Kidney epithelial cell (primary cell): ENCODE measurements around the gene GOPC. TPM values are rescaled to one million over a fixed set of nuclear protein-coding genes. Genes with fewer than 3 reads are reported as not detected.

Experiments used
- DNase-seq: peaks from one replicate; pipeline ENCODE4 v3.0.0-alpha.2; 2010; ENCODE audit warnings: low read depth
- H3K27me3 ChIP-seq: 2 replicates; pipeline ENCODE4 v1.6.0; 2011; ENCODE audit warnings: low read length; ENCODE audit not compliant: control insufficient read depth, insufficient read depth
- H3K36me3 ChIP-seq: 2 replicates; pipeline ENCODE4 v1.5.1; 2011; ENCODE audit warnings: low read length; ENCODE audit not compliant: control insufficient read depth, insufficient read depth
- H3K4me3 ChIP-seq: 2 replicates; pipeline ENCODE4 v1.5.1; 2011; ENCODE audit warnings: low read depth, mild to moderate bottlenecking, control low read depth, low read length
- CTCF ChIP-seq: IDR thresholded peaks from 2 replicates; pipeline ENCODE4 v1.5.1; 2011; ENCODE audit warnings: mild to moderate bottlenecking, moderate library complexity, low read length, control low read depth, inconsistent platforms; ENCODE audit not compliant: insufficient read depth, poor library complexity, severe bottlenecking
- total RNA-seq: library from RNA; depleted of rRNA; stranded (reverse); fragments of >200 nt; gene quantifications from 2 replicates; pipeline ENCODE4 v1.2.3, GENCODE V29; 2015

The GOPC gene
- total RNA-seq, 1 donor from 2014 or later, result 25.9 TPM

- Histone ChIP-seq H3K4me3 (no peak overlapping the region), H3K36me3 (no peaks in the 10 kb centered on the region), H3K27me3 (no peaks in the 10 kb centered on the region)
- no peak for TF ChIP-seq CTCF
- DNase-seq, result no peak
These were observed 87.7 kb downstream of the GOPC start for GRCh38 chr6:117514655-117515054.

DNA sequence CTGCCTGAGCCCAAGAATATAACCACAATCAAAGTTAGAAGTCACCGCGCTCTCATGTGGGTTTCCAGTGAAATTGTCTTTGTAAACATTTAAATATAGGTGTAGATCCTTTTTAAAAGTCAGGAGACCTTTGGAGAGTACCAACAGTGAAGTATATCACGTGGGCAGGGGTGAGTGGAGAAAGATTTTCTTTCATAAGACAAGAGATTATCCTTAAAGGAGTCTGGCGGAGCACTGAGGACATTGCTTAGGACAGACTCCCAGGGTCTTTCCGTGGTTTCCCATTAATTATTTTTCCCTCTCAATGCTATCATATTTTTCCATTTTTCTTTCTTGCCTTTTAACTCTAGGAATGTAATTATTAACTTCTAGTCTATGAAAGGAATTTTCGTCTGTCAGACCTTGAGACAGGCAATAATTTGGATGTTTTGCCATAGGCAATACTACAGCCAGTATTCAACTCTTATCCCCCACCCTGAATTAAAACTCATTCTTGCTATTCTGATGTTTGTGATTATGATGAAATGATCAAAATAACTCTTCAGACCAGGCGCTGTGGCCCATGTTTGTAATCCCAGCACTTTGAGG is 88.4 kb downstream of the GOPC start:
- H3K4me3 ChIP-seq, result no peak overlapping the region
- no peak for TF ChIP-seq CTCF
- H3K36me3 ChIP-seq, result no peaks in the 10 kb centered on the region
- no peaks in the 10 kb centered on the region for H3K27me3 ChIP-seq
- no peak for DNase-seq

DNA sequence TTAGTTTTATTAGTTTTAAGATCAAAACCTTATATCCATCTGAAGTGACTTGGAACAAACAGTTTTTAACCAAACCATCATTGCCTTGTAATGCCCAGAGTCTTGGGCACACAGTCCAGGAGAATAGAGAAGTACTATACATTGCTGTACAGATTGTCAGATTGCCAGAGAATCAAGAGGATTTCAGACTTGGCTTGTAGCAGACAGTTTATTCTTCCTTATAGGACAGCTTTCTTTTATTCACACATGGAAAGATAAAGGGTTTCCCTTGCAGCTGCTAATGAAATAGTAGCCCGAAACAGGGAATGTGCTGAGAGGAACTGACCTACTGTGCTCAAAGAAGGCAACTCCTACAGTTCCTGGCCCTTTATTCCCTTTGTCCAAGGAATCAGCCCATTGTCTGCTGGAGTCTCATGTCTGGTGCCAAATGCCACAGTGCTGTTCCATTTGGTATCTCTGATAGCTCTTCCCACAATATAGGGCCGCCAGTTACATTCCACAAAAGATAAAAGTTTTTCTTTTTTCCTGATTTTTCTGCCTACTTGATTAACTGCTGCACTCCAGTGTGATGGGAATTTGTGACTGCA is 89.2 kb downstream of the GOPC start:
- no peak for TF ChIP-seq CTCF
- Histone ChIP-seq H3K4me3 (no peak overlapping the region), H3K36me3 (no peaks in the 10 kb centered on the region), H3K27me3 (no peaks in the 10 kb centered on the region)
- DNase-seq, result no peak

DNA sequence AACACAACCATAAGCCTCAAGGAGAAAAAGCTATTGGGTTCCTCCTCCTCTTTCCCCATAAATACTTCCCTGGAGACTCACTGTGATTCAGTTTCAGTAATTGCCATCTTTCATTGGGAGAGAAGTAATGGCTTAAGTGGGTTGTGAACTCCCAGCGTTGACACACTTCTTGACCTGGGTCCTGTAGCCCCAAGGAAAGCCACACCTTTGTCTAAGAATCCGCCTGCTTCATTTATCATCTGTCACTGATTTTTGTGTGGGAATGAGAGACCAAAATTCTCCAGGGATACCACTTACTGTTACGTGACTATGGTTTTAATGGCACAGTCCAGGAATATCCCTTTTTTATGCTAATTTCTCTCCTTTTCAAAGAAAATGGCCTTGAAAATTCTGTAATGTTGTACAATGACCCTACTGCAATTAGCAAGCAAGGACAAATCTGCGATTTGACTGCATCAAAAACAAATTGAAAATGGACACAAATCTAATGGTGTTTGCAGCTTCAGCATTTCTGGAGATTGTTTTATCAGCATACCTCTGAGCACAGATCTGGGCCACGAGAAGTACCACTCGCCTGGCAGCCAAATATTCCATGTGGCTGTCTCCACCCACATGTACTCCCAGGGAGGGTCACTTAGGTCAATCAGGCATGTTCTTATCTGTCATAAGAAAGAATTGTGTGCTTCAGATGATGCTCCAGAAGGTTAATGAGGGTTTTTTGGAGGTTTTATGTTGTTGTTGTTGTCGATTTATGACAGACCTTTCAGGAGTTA is 90.1 kb downstream of the GOPC start:
- no peak for DNase-seq
- H3K4me3 ChIP-seq, result no peak overlapping the region
- no peaks in the 10 kb centered on the region for H3K36me3 ChIP-seq
- TF ChIP-seq CTCF, result no peak
- H3K27me3 ChIP-seq, result no peaks in the 10 kb centered on the region

Other genes starting within 250 kb of the GOPC start
- under 0.01 and 0.04 TPM in 2 replicates for gene ROS1, start 176.6 kb downstream of the GOPC start, total RNA-seq
- gene DCBLD1, start 119.8 kb downstream of the GOPC start, total RNA-seq, result 10.6 and 13.9 TPM in 2 replicates
- 23.8 and 33.8 TPM in 2 replicates for gene NUS1, start 73.0 kb upstream of the GOPC start, total RNA-seq